Caco-2 (cell line): ENCODE measurements around the gene CD59. TPM values are rescaled to one million over a fixed set of nuclear protein-coding genes. Genes with fewer than 3 reads are reported as not detected.
"Not testable (repeated sequence)": the region's sequence is repeated elsewhere in the genome, so short reads cannot be mapped to it uniquely, and the experiment has no call there.

Experiments
- BruUV-seq: library from RNA; stranded (reverse); fragments of 400-500 nt; replicated peaks from 2 replicates; lab custom pipeline; 2021; lab: Mats Ljungman, UMichigan
- CTCF ChIA-PET: fragments of 300-600 bp; sonication (Branson Sonifier 250); formaldehyde crosslinking; loops from one replicate; lab custom pipeline; 2022; ENCODE audit warnings: antibody characterized with exemption; lab: Charles Lee
- POLR2A ChIA-PET: fragments of 300-600 bp; sonication (Branson Sonifier 250); formaldehyde crosslinking; loops from one replicate; lab custom pipeline; 2022; ENCODE audit warnings: antibody characterized with exemption; lab: Charles Lee
- DNase-seq, 2 experiments: peaks; one replicate each; pipeline versions ENCODE4 v3.0.0 to v3.0.0-alpha.2; 2020 to 2022
- H3K27me3 ChIP-seq: replicated peaks from 2 replicates; pipeline ENCODE4 v1.6.0; 2011; ENCODE audit warnings: low read length; ENCODE audit not compliant: control insufficient read depth, insufficient read depth
- H3K36me3 ChIP-seq: 2 replicates; pipeline ENCODE4 v1.5.1; 2011; ENCODE audit warnings: low read length; ENCODE audit not compliant: control insufficient read depth, insufficient read depth
- H3K4me1 ChIP-seq: fragments of 250-450 bp; sonication (Bioruptor Pico); 2 replicates; pipeline ENCODE4 v1.5.1; 2020; ENCODE audit warnings: mild to moderate bottlenecking
- H3K4me3 ChIP-seq: 2 replicates; pipeline ENCODE4 v1.5.1; 2011; ENCODE audit warnings: low read depth, mild to moderate bottlenecking, control low read depth, low read length
- H3K9me3 ChIP-seq: fragments of 250-450 bp; sonication (Bioruptor Pico); 2 replicates; pipeline ENCODE4 v1.5.1; 2020; ENCODE audit warnings: mild to moderate bottlenecking, moderate library complexity
- H3K27ac Mint-ChIP-seq: one replicate; pipeline ENCODE4 v1.8.0; 2022; ENCODE audit warnings: mixed read lengths; ENCODE audit not compliant: unreplicated experiment
- H3K27me3 Mint-ChIP-seq: one replicate; pipeline ENCODE4 v1.8.0; 2022; ENCODE audit warnings: mixed read lengths; ENCODE audit not compliant: insufficient read depth, unreplicated experiment
- H3K36me3 Mint-ChIP-seq: one replicate; pipeline ENCODE4 v1.8.0; 2022; ENCODE audit warnings: mild to moderate bottlenecking, mixed read lengths; ENCODE audit not compliant: insufficient read depth, unreplicated experiment
- H3K4me1 Mint-ChIP-seq: one replicate; pipeline ENCODE4 v1.8.0; 2022; ENCODE audit warnings: low read depth, mixed read lengths; ENCODE audit not compliant: unreplicated experiment
- H3K4me3 Mint-ChIP-seq: one replicate; pipeline ENCODE4 v1.8.0; 2022; ENCODE audit warnings: mild to moderate bottlenecking, moderate library complexity, mixed read lengths; ENCODE audit not compliant: unreplicated experiment
- H3K9me3 Mint-ChIP-seq: one replicate; pipeline ENCODE4 v1.8.0; 2022; ENCODE audit warnings: mixed read lengths; ENCODE audit not compliant: unreplicated experiment
- intact Hi-C: fragments of 100-400 bp; cut with micrococcal nuclease; formaldehyde crosslinking; loops from one replicate; pipeline ENCODE4 v1.10.0; 2022; ENCODE audit not compliant: unreplicated experiment
- total RNA-seq: library from RNA; stranded (reverse); gene quantifications from 2 replicates; pipeline ENCODE4 v1.2.3, GENCODE V29; 2022
- TF ChIP-seq, protein P1 (sequence below), 2 experiments: fragments of 200-600 bp in 1 of 2; IDR thresholded peaks; 1 replicate in 1 of 2; 2 replicates in 1 of 2; pipeline versions ENCODE4 v1.5.1 to v1.8.0; 2011 to 2022; ENCODE audit warnings: antibody characterized with exemption in 1 of 2, control low read depth in 1 of 2, inconsistent platforms in 1 of 2, low read depth in 1 of 2, low read length in 1 of 2, mild to moderate bottlenecking in 1 of 2, moderate library complexity in 1 of 2; ENCODE audit not compliant: insufficient read depth in 1 of 2, severe bottlenecking in 1 of 2, unreplicated experiment in 1 of 2

The CD59 gene
- total RNA-seq, 1 experiment from 2014 or later: 149 TPM

- H3K4me1 Mint-ChIP-seq: peaks cover 32% of the 10 kb centered on the region
- not testable (repeated sequence) for H3K36me3 ChIP-seq
Observed at GRCh38 chr11:33727539-33727938, 8.7 kb downstream of the CD59 start.

GRCh38 chr11:33725496-33725895, 10.7 kb downstream of the CD59 start:
- BruUV-seq: no TSS peak
- H3K4me1 ChIP-seq: peaks cover 28% of the 10 kb centered on the region
- ChIA-PET CTCF (no interaction called here), POLR2A (no interaction called here)
- H3K27me3 ChIP-seq: no peaks in the 10 kb centered on the region
- Mint-ChIP-seq H3K4me1 (peaks cover 25% of the 10 kb centered on the region), H3K36me3 (peaks cover 10% of the 10 kb centered on the region), H3K27me3 (no peaks in the 10 kb centered on the region), H3K27ac (no peak overlapping the region), H3K4me3 (no peak overlapping the region), H3K9me3 (no peaks in the 10 kb centered on the region)
- intact Hi-C loops: no loop called here
- no peaks in the 10 kb centered on the region; the same call in 1 of the 2 replicates for H3K9me3 ChIP-seq
- no peak for DNase-seq
- TF ChIP-seq, protein P1, sequence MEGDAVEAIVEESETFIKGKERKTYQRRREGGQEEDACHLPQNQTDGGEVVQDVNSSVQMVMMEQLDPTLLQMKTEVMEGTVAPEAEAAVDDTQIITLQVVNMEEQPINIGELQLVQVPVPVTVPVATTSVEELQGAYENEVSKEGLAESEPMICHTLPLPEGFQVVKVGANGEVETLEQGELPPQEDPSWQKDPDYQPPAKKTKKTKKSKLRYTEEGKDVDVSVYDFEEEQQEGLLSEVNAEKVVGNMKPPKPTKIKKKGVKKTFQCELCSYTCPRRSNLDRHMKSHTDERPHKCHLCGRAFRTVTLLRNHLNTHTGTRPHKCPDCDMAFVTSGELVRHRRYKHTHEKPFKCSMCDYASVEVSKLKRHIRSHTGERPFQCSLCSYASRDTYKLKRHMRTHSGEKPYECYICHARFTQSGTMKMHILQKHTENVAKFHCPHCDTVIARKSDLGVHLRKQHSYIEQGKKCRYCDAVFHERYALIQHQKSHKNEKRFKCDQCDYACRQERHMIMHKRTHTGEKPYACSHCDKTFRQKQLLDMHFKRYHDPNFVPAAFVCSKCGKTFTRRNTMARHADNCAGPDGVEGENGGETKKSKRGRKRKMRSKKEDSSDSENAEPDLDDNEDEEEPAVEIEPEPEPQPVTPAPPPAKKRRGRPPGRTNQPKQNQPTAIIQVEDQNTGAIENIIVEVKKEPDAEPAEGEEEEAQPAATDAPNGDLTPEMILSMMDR (IDR thresholded peaks at IDR 0.05; ENCODE audit: insufficient read depth in 1 of 2, low read depth in 1 of 2, low read length in 1 of 2, severe bottlenecking in 1 of 2, unreplicated experiment in 1 of 2): no peak
- H3K36me3 ChIP-seq: no peaks in the 10 kb centered on the region; the same call in 1 of the 2 replicates
- no peak overlapping the region for H3K4me3 ChIP-seq

More at GRCh38 chr11:33727539-33727938, 8.7 kb downstream of the CD59 start:
- POLR2A ChIA-PET, H3K9me3 Mint-ChIP-seq, H3K36me3 Mint-ChIP-seq, CTCF ChIA-PET, H3K4me3 ChIP-seq, H3K27me3 ChIP-seq, H3K4me3 Mint-ChIP-seq, BruUV-seq, H3K27ac Mint-ChIP-seq, H3K9me3 ChIP-seq, DNase-seq, H3K27me3 Mint-ChIP-seq, intact Hi-C loops: not testable (repeated sequence)
- peaks cover 28% of the 10 kb centered on the region for H3K4me1 ChIP-seq

GRCh38 chr11:33724644-33725035, 11.6 kb downstream of the CD59 start:
- BruUV-seq: no TSS peak
- no peaks in the 10 kb centered on the region for H3K27me3 Mint-ChIP-seq
- H3K27ac Mint-ChIP-seq: no peak overlapping the region
- TF ChIP-seq, protein P1 (IDR thresholded peaks at IDR 0.05; ENCODE audit: insufficient read depth in 1 of 2, low read depth in 1 of 2, low read length in 1 of 2, severe bottlenecking in 1 of 2, unreplicated experiment in 1 of 2): no peak
- ChIA-PET CTCF (no interaction called here), POLR2A (no interaction called here)
- Histone ChIP-seq H3K9me3 (no peaks in the 10 kb centered on the region; the same call in 1 of the 2 replicates), H3K4me3 (no peak overlapping the region), H3K27me3 (no peaks in the 10 kb centered on the region), H3K4me1 (peaks cover 28% of the 10 kb centered on the region), H3K36me3 (no peaks in the 10 kb centered on the region; the same call in 1 of the 2 replicates)
- intact Hi-C loops: no loop called here
- peaks cover 18% of the 10 kb centered on the region for H3K36me3 Mint-ChIP-seq
- peaks cover 25% of the 10 kb centered on the region for H3K4me1 Mint-ChIP-seq
- no peak overlapping the region for H3K4me3 Mint-ChIP-seq
- H3K9me3 Mint-ChIP-seq: no peaks in the 10 kb centered on the region
- no peak for DNase-seq
